Measurements from ENCODE around the gene LLGL2.

The LLGL2 gene

DNA sequence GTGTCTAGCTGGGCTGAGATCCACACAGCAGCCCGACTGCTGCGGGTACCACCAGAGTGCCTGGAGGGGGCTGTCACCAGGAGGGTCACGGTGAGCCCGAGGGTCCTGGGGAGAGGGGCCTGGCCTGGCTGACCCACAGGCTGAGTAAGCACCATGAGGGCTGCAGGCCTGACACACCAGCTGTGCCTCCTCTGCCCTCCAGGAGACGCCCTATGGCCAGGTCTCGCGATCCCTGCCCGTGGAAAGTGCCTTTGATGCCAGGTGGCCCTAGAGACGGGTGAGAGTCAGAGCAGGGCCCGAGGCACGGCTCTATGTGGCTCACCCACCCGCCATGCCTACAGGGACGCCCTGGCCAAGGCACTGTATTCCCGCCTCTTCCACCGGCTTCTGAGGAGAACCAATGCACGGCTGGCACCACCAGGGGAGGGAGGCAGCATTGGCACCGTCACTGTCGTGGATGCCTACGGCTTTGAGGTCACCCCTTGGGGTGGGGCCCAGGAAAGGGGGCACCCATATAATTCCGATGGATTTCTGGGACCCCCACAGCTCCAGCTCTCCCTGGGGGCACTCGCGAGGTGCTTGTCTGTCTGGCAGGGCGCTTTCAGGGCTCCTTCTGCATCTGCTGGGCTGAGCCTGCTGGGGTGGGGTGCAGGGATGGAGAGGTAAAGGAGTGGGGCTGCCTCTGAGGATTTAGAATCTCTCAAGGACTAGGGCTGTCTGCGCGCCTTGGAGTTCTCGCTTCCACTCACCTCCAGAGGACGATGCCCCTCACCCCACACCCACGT, 69.2 kb downstream of the LLGL2 start:
- no peak for DNase-seq

GRCh38 chr17:75595284-75595919, 69.9 kb downstream of the LLGL2 start:
- no peak for DNase-seq

GRCh38 chr17:75595920-75596313, 70.4 kb downstream of the LLGL2 start:
- no peak for DNase-seq

DNA sequence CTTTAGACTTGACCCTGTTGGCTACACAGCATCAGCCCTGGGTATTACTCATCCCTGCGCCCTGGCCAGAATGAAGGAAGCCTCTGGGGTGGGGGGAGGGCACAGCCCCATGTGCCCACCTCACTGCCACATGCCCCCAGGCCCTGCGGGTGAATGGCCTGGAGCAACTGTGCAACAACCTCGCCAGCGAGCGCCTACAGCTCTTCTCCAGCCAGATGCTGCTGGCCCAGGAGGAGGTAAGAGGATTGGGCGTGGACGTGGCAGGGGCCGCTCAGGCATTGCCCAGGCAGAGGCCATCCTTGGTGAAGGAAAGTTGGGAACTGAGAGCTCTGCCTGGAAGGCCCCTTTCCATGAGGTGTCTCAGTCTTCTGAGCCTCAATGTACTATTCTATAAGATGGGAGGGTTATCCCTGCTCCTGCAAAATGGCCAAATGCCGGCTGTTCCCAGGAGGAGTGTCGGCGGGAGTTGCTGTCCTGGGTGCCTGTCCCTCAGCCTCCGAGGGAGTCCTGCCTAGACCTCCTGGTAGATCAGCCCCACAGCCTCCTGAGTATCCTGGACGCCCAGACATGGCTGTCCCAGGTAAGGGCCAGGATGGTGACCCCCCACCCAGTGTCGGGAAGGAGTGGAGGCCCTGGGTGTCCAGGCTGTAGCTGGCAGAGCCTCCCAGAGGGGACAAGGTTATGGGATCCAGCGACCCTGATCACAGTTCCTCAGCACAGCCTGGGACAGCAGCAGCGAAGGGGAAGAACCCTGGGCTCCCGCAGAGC, 71.0 kb downstream of the LLGL2 start:
- DNase-seq, result no peak

GRCh38 chr17:75601057-75601987, 75.8 kb downstream of the LLGL2 start:
- no peak for DNase-seq

- DNase-seq, result no peak
Observed at GRCh38 chr17:75602644-75603043, 77.1 kb downstream of the LLGL2 start.

- DNase-seq, result no peak
Observed at GRCh38 chr17:75603123-75603522, 77.6 kb downstream of the LLGL2 start.

DNA sequence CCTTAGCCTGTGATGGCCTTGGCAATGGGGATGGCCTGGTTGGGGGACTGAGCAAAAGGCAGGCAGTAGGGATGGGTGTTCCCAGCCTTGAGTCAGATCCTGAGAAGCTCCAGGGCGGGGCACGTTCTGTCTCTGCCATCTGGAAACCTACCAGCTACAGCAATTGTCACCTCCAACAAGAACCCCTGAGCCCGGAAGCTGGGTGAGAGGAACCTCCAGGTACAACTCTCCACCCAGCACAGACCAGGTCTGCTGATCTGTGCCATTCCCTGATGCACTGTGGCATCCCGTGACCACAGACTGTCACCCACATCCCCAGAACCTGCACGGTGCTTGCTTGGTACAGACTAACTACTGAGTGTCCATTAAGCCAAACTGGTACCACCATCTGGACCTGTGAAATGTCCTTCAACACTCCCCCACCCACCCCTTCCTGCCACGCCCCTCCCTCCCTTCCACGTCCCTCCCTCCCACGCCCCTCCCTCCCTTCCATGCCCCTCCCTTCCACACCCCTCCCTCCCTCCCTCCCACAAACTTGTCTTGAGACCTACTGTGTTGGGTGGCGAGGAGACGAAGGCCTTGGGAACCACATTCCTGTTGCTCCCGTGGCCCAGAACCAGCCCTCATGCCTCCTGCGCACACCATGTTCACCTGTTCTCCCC, 78.7 kb downstream of the LLGL2 start:
- no peak for DNase-seq

DNA sequence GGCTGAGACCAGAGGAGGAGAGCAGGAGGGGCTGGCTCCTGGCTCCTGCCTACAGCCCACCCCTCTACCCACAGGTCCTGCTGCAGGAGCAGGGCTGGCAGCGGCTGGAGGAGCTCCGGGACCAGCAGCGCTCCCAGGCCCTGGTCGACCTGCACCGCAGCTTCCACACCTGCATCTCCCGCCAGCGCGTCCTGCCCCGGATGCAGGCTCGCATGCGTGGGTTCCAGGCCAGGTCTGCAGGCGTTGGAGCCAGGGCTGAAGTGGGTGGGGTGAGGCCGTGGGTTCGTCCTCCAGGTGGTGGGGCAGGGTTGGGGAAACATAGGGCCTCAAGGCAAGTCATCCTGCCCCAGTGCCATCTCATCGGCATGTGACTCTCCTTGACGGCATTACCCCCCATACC, 80.3 kb downstream of the LLGL2 start:
- DNase-seq, result no peak

- DNase-seq, result no peak
Observed at GRCh38 chr17:75607086-75607485, 81.6 kb downstream of the LLGL2 start.

DNA sequence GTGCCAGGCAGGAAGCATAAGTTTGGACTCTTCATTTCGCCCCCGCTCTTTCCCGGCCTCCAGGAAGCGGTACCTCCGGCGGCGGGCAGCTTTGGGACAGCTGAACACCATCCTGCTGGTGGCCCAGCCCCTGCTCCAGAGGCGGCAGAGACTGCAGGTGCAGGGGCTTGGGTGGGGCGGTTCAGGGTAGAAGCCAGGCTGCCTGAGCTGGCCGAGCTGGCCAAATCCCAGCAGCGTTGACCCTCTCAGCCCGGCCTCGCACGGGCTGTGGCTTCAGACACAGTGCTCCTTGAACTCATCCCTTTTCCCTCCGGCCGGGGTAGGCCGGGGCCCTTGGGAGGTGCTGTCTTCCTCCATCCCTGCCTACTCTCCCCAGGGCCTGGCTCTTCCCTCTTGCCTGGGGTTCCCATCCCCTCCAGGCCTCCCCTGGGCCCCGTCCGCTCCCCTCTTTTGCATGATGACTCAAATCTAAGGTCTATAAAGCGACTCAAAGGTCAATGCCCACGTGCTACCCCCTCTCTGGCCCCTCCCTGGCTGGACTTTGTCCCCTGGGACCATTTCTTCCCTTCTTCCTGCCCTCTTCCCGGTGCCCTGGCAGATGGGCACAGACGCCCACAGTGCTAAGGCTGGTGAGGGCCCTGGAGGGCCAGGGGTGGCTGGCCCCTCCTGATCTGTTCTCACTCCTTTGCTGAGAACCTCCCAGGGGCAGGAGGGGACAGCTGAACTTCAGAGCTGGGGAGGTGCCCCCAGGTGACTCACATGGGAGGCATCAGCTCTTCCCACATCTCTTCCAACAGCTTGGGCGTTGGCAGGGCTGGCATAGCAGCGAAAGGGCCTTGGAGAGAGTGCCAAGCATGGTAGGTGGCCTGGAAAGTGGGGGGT, 84.8 kb downstream of the LLGL2 start:
- no peak for DNase-seq

DNA sequence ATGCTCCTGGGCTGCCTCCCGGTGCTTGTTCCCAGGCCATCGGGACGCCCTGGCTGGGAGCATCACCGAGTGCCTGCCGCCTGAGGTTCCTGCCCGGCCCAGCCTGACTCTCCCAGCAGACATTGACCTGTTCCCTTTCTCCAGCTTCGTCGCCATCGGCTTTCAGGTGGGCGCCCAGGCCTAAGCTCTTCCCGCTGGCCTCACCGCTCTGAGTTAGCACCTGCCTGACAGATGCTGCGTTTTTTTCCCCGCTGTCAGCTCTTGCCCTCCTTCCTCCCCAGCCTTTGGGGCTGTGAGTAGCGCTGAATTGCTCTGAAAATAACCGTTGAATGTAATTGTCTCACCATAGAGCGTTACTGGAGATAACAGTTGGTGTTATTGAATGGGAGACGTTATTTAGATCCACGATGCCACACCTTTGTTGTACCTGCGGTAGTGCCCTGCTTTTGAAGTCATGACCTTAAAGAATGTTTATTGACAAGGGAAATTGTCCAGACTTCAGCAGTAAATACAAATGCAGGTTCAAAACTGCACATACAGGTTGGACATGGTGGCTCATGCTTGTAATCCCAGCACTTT, 86.4 kb downstream of the LLGL2 start:
- DNase-seq, result no peak

GRCh38 chr17:75612906-75613626, 87.6 kb downstream of the LLGL2 start:
- no peak for DNase-seq

- DNase-seq, result no peak
Observed at GRCh38 chr17:75614006-75614405, 88.5 kb downstream of the LLGL2 start.

- DNase-seq, result no peak
Observed at GRCh38 chr17:75614556-75615270, 89.2 kb downstream of the LLGL2 start.

GRCh38 chr17:75615301-75615700, 89.8 kb downstream of the LLGL2 start:
- no peak for DNase-seq

DNA sequence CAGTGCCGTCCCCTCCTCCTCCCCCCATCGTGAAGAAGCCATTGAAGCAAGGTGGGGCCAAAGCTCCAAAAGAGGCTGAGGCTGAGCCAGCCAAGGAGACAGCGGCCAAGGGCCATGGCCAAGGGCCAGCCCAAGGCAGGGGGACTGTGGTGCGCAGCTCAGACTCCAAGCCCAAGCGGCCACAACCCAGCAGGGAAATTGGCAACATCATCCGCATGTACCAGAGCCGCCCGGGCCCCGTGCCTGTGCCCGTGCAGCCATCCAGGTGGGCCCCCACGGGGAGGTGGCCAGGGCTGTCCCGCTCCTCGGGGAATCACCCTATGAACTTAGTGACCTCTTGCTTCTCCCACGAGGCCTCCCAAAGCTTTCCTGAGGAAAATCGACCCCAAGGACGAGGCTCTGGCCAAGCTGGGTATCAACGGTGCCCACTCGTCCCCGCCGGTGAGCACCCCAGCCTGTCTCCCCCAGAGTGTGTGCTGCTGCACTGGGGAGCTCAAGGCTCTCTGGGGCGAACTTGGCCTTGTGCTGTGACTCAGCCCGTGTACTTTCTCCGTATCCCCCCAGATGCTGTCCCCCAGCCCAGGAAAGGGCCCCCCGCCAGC, 91.1 kb downstream of the LLGL2 start:
- DNase-seq, result no peak

DNA sequence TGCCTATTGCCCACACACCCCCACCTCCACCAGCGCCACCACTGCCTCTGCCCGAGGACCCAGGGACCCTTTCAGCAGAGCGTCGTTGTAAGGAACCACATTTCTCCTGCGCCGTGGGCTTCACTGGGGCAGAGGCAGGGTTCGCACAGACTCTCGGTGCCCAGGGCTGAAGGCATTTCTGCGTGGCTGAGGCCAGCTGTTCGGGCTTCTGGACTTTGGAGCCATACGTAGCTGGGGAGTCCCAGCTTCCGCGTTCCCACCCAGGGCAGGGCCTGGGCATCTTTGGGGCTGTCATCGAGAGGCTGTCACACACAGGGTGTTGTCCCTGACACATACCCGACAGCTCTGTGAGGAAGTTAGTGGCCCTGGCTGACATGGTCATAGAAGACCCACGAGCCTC, 91.7 kb downstream of the LLGL2 start:
- DNase-seq, result no peak

DNA sequence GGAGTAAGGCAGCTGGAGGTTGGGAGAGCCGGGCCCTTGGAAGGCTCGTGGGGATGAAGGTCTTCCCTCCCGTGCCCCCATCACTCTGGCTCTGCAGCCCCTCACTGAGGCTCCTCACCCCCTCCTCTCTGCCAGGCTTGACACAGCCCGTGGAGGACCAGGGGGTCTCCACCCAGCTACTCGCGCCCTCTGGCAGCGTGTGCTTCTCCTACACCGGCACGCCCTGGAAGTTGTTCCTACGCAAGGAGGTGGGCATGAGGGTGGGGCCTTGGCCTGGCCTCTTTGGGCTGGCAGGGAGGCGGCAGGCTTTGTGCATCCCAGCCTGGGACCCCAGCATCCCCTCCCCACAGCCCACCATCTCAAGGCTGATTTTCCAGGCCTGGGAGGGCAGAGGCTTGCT, 92.2 kb downstream of the LLGL2 start:
- DNase-seq, result no peak
